Measurements from ENCODE around the gene TMEM184B. TPM values are rescaled to one million over a fixed set of nuclear protein-coding genes. Genes with fewer than 3 reads are reported as not detected.

The TMEM184B gene
- total RNA-seq, 2 donors from 2014 or later, result 55.4 to 57.6 TPM

DNA sequence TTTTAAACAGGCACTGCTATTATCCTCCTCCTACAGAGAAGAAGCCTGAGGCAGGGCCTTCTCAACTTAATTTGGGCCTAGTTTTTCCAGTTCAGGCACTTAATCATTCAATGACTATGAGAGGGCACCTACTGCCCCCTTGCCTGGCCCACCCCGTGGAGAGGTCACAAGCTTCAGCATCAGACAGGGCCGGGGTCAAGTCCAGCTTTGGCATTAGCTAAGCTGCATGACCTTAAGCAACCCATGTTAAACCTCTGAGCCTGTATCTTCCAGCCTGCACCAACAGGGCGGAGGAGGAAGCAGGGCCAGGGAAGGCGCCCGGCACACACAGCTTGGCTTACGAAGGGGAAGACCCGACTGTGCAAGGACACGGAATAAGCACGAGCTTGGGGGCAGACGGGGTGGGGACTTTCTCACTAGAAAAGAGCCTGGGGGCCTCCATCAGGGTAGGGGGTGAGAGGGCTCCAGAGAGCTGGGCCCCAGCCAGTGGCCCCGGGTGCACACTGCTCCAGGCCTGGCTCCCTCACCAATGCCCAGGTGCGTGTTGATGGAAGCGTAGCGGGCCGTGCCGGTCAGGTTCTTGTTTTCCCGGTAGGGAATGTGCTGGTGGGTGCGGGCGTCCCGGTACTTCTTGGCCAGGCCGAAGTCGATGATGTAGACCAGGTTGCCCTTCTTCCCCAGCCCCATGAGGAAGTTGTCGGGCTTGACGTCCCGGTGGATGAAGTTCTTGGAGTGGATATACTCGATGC, 27.6 kb upstream of the TMEM184B start:
- Mint-ChIP-seq H3K4me3 (no peak overlapping the region), H3K4me1 (peaks cover 3% of the 10 kb centered on the region), H3K27ac (peak overlapping the region; percentile 48), H3K9me3 (no peaks in the 10 kb centered on the region), H3K27me3 (ENCODE audit: insufficient read depth) (no peaks in the 10 kb centered on the region), H3K36me3 (ENCODE audit: low read depth) (peaks cover 77% of the 10 kb centered on the region)
- H3K27me3 ChIP-seq (ENCODE audit: control insufficient read depth, insufficient read depth, low read length, poor library complexity, severe bottlenecking), result no peaks in the 10 kb centered on the region
- no peaks in the 10 kb centered on the region for H3K9me3 ChIP-seq (ENCODE audit: control insufficient read depth, low read length)
- no peak overlapping the region for H3K27ac ChIP-seq (ENCODE audit: low read depth, low read length)
- no peaks in the 10 kb centered on the region for H3K4me1 ChIP-seq (ENCODE audit: control insufficient read depth, insufficient read depth, low read length)
- 97 to 98% methylated on average over 15 to 26 of the region's 26 CpGs for WGBS, 2 experiments (ENCODE audit: insufficient coverage in 1 of 2, insufficient read length in 1 of 2)
- no peak overlapping the region for H3K4me3 ChIP-seq (ENCODE audit: low read length)
- no peak overlapping the region for H3K9ac ChIP-seq (ENCODE audit: extremely low read depth, low read length, poor library complexity, severe bottlenecking)
- DNase-seq, result no peak
- H3K36me3 ChIP-seq (ENCODE audit: control insufficient read depth, insufficient read depth, low read length), result peaks cover 88% of the 10 kb centered on the region
- TF ChIP-seq, protein P1, sequence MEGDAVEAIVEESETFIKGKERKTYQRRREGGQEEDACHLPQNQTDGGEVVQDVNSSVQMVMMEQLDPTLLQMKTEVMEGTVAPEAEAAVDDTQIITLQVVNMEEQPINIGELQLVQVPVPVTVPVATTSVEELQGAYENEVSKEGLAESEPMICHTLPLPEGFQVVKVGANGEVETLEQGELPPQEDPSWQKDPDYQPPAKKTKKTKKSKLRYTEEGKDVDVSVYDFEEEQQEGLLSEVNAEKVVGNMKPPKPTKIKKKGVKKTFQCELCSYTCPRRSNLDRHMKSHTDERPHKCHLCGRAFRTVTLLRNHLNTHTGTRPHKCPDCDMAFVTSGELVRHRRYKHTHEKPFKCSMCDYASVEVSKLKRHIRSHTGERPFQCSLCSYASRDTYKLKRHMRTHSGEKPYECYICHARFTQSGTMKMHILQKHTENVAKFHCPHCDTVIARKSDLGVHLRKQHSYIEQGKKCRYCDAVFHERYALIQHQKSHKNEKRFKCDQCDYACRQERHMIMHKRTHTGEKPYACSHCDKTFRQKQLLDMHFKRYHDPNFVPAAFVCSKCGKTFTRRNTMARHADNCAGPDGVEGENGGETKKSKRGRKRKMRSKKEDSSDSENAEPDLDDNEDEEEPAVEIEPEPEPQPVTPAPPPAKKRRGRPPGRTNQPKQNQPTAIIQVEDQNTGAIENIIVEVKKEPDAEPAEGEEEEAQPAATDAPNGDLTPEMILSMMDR (conservative IDR thresholded peaks at IDR 0.05), result no peak

DNA sequence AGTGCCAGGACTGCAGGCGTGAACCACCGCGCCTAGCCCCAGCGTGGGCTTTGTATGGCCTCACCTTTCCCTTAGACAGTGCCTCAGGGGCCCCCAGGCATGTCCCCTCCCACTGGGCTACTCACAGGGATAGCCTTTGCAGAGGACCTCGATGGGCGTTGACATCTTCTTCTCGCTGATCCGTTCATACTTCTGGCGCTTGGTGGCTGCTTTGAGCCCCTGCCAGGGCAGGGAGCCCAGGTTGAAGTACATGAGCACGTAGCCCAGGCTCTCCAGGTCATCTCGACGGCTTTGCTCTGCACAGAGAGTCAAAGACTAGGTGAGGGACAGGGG, 26.9 kb upstream of the TMEM184B start:
- H3K9ac ChIP-seq (ENCODE audit: extremely low read depth, low read length, poor library complexity, severe bottlenecking), result no peak overlapping the region
- TF ChIP-seq, protein P1 (conservative IDR thresholded peaks at IDR 0.05), result no peak
- peaks cover 95% of the 10 kb centered on the region for H3K36me3 ChIP-seq (ENCODE audit: control insufficient read depth, insufficient read depth, low read length)
- H3K4me3 ChIP-seq (ENCODE audit: low read length), result no peak overlapping the region
- WGBS, 2 experiments (ENCODE audit: insufficient coverage in 1 of 2, insufficient read length in 1 of 2), result 93 to 94% methylated on average over 12 of the region's 12 CpGs
- Mint-ChIP-seq H3K4me3 (no peak overlapping the region), H3K36me3 (ENCODE audit: low read depth) (peaks cover 74% of the 10 kb centered on the region), H3K9me3 (no peaks in the 10 kb centered on the region), H3K4me1 (peaks cover 2% of the 10 kb centered on the region), H3K27me3 (ENCODE audit: insufficient read depth) (no peaks in the 10 kb centered on the region), H3K27ac (peak overlapping the region; percentile 48)
- no peak for DNase-seq
- H3K4me1 ChIP-seq (ENCODE audit: control insufficient read depth, insufficient read depth, low read length), result no peaks in the 10 kb centered on the region
- H3K27me3 ChIP-seq (ENCODE audit: control insufficient read depth, insufficient read depth, low read length, poor library complexity, severe bottlenecking), result no peaks in the 10 kb centered on the region
- no peaks in the 10 kb centered on the region for H3K9me3 ChIP-seq (ENCODE audit: control insufficient read depth, low read length)
- no peak overlapping the region for H3K27ac ChIP-seq (ENCODE audit: low read depth, low read length)

DNA sequence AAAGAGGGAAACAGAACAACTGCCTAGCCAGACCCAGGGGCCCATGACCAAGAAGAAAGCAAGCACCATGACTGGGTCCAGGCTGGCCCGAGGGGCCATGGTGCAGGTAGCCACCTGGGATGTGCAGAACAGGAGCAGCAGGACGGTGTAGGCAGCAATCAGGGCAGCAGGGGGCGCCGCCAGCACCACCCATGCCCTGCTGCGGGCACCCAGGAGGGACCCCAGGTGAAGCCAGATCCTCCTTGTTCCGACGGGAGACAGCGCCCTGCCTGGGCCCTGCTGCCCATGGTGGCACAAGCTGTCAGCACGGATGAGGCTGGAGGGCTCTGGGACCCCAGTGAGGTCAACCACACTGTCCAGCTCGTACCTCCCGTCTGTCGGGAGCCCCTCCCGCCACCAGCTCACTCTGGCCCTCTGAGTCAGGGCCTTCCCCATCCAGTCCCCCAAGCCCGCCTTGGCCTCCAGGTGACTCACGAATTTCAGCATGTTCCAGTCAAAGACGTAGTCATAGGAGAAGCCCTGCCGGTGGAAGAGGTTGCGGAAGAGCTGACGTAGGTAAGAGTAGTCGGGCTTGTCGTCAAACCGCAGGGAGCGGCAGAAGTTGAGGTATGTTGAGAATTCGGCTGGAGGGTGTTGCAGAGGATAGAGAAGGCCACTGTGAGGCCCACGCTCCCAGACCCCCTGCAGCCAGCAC, 25.6 kb upstream of the TMEM184B start:
- Histone ChIP-seq H3K9ac (ENCODE audit: extremely low read depth, low read length, poor library complexity, severe bottlenecking) (no peak overlapping the region), H3K27ac (ENCODE audit: low read depth, low read length) (no peak overlapping the region), H3K27me3 (ENCODE audit: control insufficient read depth, insufficient read depth, low read length, poor library complexity, severe bottlenecking) (no peaks in the 10 kb centered on the region), H3K36me3 (ENCODE audit: control insufficient read depth, insufficient read depth, low read length) (peaks cover 94% of the 10 kb centered on the region), H3K9me3 (ENCODE audit: control insufficient read depth, low read length) (no peaks in the 10 kb centered on the region), H3K4me3 (ENCODE audit: low read length) (no peak overlapping the region), H3K4me1 (ENCODE audit: control insufficient read depth, insufficient read depth, low read length) (no peaks in the 10 kb centered on the region)
- Mint-ChIP-seq H3K27ac (peak overlapping the region; percentile 66), H3K36me3 (ENCODE audit: low read depth) (peaks cover 71% of the 10 kb centered on the region), H3K4me1 (peaks cover 2% of the 10 kb centered on the region), H3K4me3 (no peak overlapping the region), H3K9me3 (no peaks in the 10 kb centered on the region), H3K27me3 (ENCODE audit: insufficient read depth) (no peaks in the 10 kb centered on the region)
- WGBS, 2 experiments (ENCODE audit: insufficient coverage in 1 of 2, insufficient read length in 1 of 2), result 93 to 96% methylated on average over 18 to 25 of the region's 25 CpGs
- peak; percentile 88 for DNase-seq
- TF ChIP-seq, protein P1 (conservative IDR thresholded peaks at IDR 0.05), result peak; percentile 80
